Activated CD4-positive, alpha-beta T cell treated with anti-CD3 and anti-CD28 coated beads for 1 hour (primary cell): ENCODE data around the gene NRGN.

Source experiments
- DNase-seq: peaks from one replicate; pipeline ENCODE4 v3.0.0-alpha.2; 2020

NRGN gene

GRCh38 chr11:124739479-124740276 lies at the start of gene NRGN:
Gene NRGN, plus strand, starts transcription at chr11:124739942. Its CDS starts 143 bp downstream, at chr11:124740085.
- DNase-seq: peak; percentile 70

- no peak for DNase-seq
Observed at GRCh38 chr11:124693142-124693541, 46.6 kb upstream of the NRGN start.

GRCh38 chr11:124699547-124699946 lies 40.2 kb upstream of the NRGN start:
- no peak for DNase-seq

- DNase-seq: no peak
Observed at GRCh38 chr11:124700028-124700427, 39.7 kb upstream of the NRGN start.

GRCh38 chr11:124707829-124708228 lies 31.9 kb upstream of the NRGN start:
- no peak for DNase-seq

GRCh38 chr11:124712392-124712791 lies 27.4 kb upstream of the NRGN start:
- DNase-seq: no peak

- no peak for DNase-seq
Observed at GRCh38 chr11:124716591-124716990, 23.2 kb upstream of the NRGN start.

- no peak for DNase-seq
Observed at GRCh38 chr11:124717421-124717785, 22.3 kb upstream of the NRGN start.

GRCh38 chr11:124717786-124718651 lies 21.7 kb upstream of the NRGN start:
- DNase-seq: no peak

GRCh38 chr11:124718801-124719200 lies 20.9 kb upstream of the NRGN start:
- no peak for DNase-seq

- DNase-seq: no peak
Observed at GRCh38 chr11:124719534-124719933, 20.2 kb upstream of the NRGN start.

- DNase-seq: no peak
Observed at GRCh38 chr11:124722176-124722575, 17.6 kb upstream of the NRGN start.

GRCh38 chr11:124724979-124725718 lies 14.6 kb upstream of the NRGN start:
- no peak for DNase-seq

GRCh38 chr11:124725719-124726105 lies 14.0 kb upstream of the NRGN start:
- DNase-seq: no peak

GRCh38 chr11:124727474-124727873 lies 12.3 kb upstream of the NRGN start:
- no peak for DNase-seq

- DNase-seq: no peak
Observed at GRCh38 chr11:124728134-124728533, 11.6 kb upstream of the NRGN start.

GRCh38 chr11:124729571-124729970 lies 10.2 kb upstream of the NRGN start:
- no peak for DNase-seq

- DNase-seq: no peak
Observed at GRCh38 chr11:124732230-124732629, 7.5 kb upstream of the NRGN start.

- DNase-seq: no peak
Observed at GRCh38 chr11:124736736-124737135, 3.0 kb upstream of the NRGN start.

GRCh38 chr11:124737638-124738305 lies 2.0 kb upstream of the NRGN start:
- DNase-seq: no peak

- DNase-seq: no peak
Observed at GRCh38 chr11:124738713-124739478, 846 bp upstream of the NRGN start.

GRCh38 chr11:124740277-124740882 lies 638 bp downstream of the NRGN start:
- peak; percentile 30 for DNase-seq
